Esophagus (tissue), 2 donors: ENCODE data around the gene RELL1. TPM values are rescaled to one million over a fixed set of nuclear protein-coding genes. Genes with fewer than 3 reads are reported as not detected.

Source experiments
- H3K27ac ChIP-seq, 2 donors: one replicate each; pipeline ENCODE4 v1.5.1; 2013; ENCODE audit warnings: low read depth in 2 of 2, mild to moderate bottlenecking in 2 of 2, inconsistent platforms in 1 of 2, low read length in 1 of 2, moderate library complexity in 1 of 2
- H3K27me3 ChIP-seq, 2 donors: one replicate each; pipeline ENCODE4 v1.6.1; 2013; ENCODE audit warnings: low read length in 2 of 2, control low read depth in 1 of 2, mild to moderate bottlenecking in 1 of 2; ENCODE audit not compliant: insufficient read depth in 2 of 2, control insufficient read depth in 1 of 2
- H3K36me3 ChIP-seq, 2 donors: one replicate each; pipeline ENCODE4 v1.6.1; 2013; ENCODE audit warnings: low read length in 1 of 2; ENCODE audit not compliant: control insufficient read depth in 2 of 2, insufficient read depth in 2 of 2
- H3K4me1 ChIP-seq, 2 donors: one replicate each; pipeline ENCODE4 v1.6.1; 2013; ENCODE audit warnings: low read length in 1 of 2; ENCODE audit not compliant: control insufficient read depth in 2 of 2, insufficient read depth in 2 of 2
- H3K4me3 ChIP-seq, 2 donors: one replicate each; pipeline ENCODE4 v1.5.1; 2013; ENCODE audit warnings: low read length in 2 of 2, mild to moderate bottlenecking in 2 of 2, low read depth in 1 of 2, moderate library complexity in 1 of 2
- H3K9me3 ChIP-seq, 2 donors: one replicate each; pipeline ENCODE4 v1.6.1; 2013; ENCODE audit warnings: mild to moderate bottlenecking in 2 of 2, low read depth in 1 of 2, low read length in 1 of 2, moderate library complexity in 1 of 2; ENCODE audit not compliant: control insufficient read depth in 2 of 2, insufficient read depth in 1 of 2
- WGBS, 2 donors: extraction: QIAGEN DNeasy Blood & Tissue Kit; methylation state at CpG; one replicate each; pipeline ENCODE4 v1.1.7; 2013; 5-methylcytosine and 5-hydroxymethylcytosine counted together
- polyA plus RNA-seq, 2 donors: library from polyadenylated mRNA; stranded (reverse); fragments of 200-250 nt; gene quantifications; one replicate each; pipeline ENCODE4 v1.2.3, GENCODE V29; 2013
- donor health status: healthy with polysubstance abuse.
- donor health status: Bipolar disorder and iron deficiency.

RELL1 gene
- polyA plus RNA-seq, 2 donors, result 2.1 to 2.8 TPM

- Histone ChIP-seq H3K9me3 (peaks cover 0 to 2% of the 10 kb centered on the region in 2 donors), H3K4me1 (peaks cover 0 to 10% of the 10 kb centered on the region in 2 donors), H3K27me3 (no peaks in the 10 kb centered on the region), H3K4me3 (no peak overlapping the region), H3K27ac (no peak overlapping the region), H3K36me3 (peaks cover 4 to 8% of the 10 kb centered on the region in 2 donors)
- 89% methylated on average over 3 of the region's 3 CpGs for WGBS, 2 donors
Observed at GRCh38 chr4:37646247-37646646, 39.9 kb downstream of the RELL1 start.

- Histone ChIP-seq H3K4me1 (peaks cover 0 to 10% of the 10 kb centered on the region in 2 donors), H3K27me3 (no peaks in the 10 kb centered on the region), H3K27ac (no peak overlapping the region), H3K9me3 (peaks cover 0 to 2% of the 10 kb centered on the region in 2 donors), H3K36me3 (peaks cover 4 to 8% of the 10 kb centered on the region in 2 donors), H3K4me3 (no peak overlapping the region)
- WGBS, 2 donors, result 80 to 85% methylated on average over 4 of the region's 4 CpGs
Observed at GRCh38 chr4:37645736-37646135, 40.4 kb downstream of the RELL1 start.

- no peaks in the 10 kb centered on the region for H3K27me3 ChIP-seq
- peaks cover 4 to 8% of the 10 kb centered on the region in 2 donors for H3K36me3 ChIP-seq
- peaks cover 0 to 2% of the 10 kb centered on the region in 2 donors for H3K9me3 ChIP-seq
- H3K27ac ChIP-seq, result no peak overlapping the region
- peaks cover 0 to 10% of the 10 kb centered on the region in 2 donors for H3K4me1 ChIP-seq
- no peak overlapping the region for H3K4me3 ChIP-seq
- 71 to 73% methylated on average over 9 of the region's 9 CpGs for WGBS, 2 donors
Observed at GRCh38 chr4:37644962-37645361, 41.2 kb downstream of the RELL1 start.

- Histone ChIP-seq H3K36me3 (peaks cover 3 to 9% of the 10 kb centered on the region in 2 donors), H3K4me3 (no peak overlapping the region), H3K27me3 (no peaks in the 10 kb centered on the region), H3K9me3 (peaks cover 0 to 2% of the 10 kb centered on the region in 2 donors), H3K4me1 (peaks cover 0 to 5% of the 10 kb centered on the region in 2 donors), H3K27ac (peak overlapping the region; percentile 59)
- WGBS, 2 donors, result 60 to 67% methylated on average over 11 of the region's 11 CpGs
Observed at GRCh38 chr4:37641886-37642849, 44.0 kb downstream of the RELL1 start.

- Histone ChIP-seq H3K9me3 (peaks cover 0 to 2% of the 10 kb centered on the region in 2 donors), H3K27ac (no peak overlapping the region), H3K27me3 (no peaks in the 10 kb centered on the region), H3K36me3 (peaks cover 2 to 3% of the 10 kb centered on the region in 2 donors), H3K4me3 (no peak overlapping the region), H3K4me1 (peaks cover 0 to 5% of the 10 kb centered on the region in 2 donors)
- WGBS, 2 donors, result 77 to 81% methylated on average over 3 of the region's 3 CpGs
Observed at GRCh38 chr4:37641352-37641751, 44.8 kb downstream of the RELL1 start.

GRCh38 chr4:37639551-37640285, 46.5 kb downstream of the RELL1 start:
- Histone ChIP-seq H3K4me3 (no peak overlapping the region), H3K36me3 (peaks cover 2 to 3% of the 10 kb centered on the region in 2 donors), H3K9me3 (peaks cover 0 to 2% of the 10 kb centered on the region in 2 donors), H3K4me1 (peaks cover 0 to 5% of the 10 kb centered on the region in 2 donors), H3K27me3 (no peaks in the 10 kb centered on the region), H3K27ac (no peak overlapping the region)
- 65 to 78% methylated on average over 4 of the region's 4 CpGs for WGBS, 2 donors

- Histone ChIP-seq H3K27me3 (no peaks in the 10 kb centered on the region), H3K4me3 (no peak overlapping the region), H3K4me1 (no peaks in the 10 kb centered on the region), H3K9me3 (no peaks in the 10 kb centered on the region), H3K27ac (no peak overlapping the region), H3K36me3 (peaks cover 7 to 15% of the 10 kb centered on the region in 2 donors)
- WGBS, 2 donors, result 92 to 95% methylated on average over 6 of the region's 6 CpGs
Observed at GRCh38 chr4:37635155-37635554, 51.0 kb downstream of the RELL1 start.

GRCh38 chr4:37634180-37634579, 52.0 kb downstream of the RELL1 start:
- Histone ChIP-seq H3K36me3 (peaks cover 7 to 20% of the 10 kb centered on the region in 2 donors), H3K9me3 (no peaks in the 10 kb centered on the region), H3K4me3 (no peak overlapping the region), H3K4me1 (no peaks in the 10 kb centered on the region), H3K27me3 (no peaks in the 10 kb centered on the region), H3K27ac (no peak overlapping the region)
- WGBS, 2 donors, result 92 to 97% methylated on average over 4 of the region's 4 CpGs

GRCh38 chr4:37632836-37633235, 53.3 kb downstream of the RELL1 start:
- Histone ChIP-seq H3K27ac (no peak overlapping the region), H3K4me3 (no peak overlapping the region), H3K27me3 (no peaks in the 10 kb centered on the region), H3K9me3 (no peaks in the 10 kb centered on the region), H3K4me1 (no peaks in the 10 kb centered on the region), H3K36me3 (peaks cover 7 to 20% of the 10 kb centered on the region in 2 donors)
- 89 to 91% methylated on average over 3 of the region's 3 CpGs for WGBS, 2 donors
